Measurements from ENCODE around the gene PDE9A.

The PDE9A gene

DNA sequence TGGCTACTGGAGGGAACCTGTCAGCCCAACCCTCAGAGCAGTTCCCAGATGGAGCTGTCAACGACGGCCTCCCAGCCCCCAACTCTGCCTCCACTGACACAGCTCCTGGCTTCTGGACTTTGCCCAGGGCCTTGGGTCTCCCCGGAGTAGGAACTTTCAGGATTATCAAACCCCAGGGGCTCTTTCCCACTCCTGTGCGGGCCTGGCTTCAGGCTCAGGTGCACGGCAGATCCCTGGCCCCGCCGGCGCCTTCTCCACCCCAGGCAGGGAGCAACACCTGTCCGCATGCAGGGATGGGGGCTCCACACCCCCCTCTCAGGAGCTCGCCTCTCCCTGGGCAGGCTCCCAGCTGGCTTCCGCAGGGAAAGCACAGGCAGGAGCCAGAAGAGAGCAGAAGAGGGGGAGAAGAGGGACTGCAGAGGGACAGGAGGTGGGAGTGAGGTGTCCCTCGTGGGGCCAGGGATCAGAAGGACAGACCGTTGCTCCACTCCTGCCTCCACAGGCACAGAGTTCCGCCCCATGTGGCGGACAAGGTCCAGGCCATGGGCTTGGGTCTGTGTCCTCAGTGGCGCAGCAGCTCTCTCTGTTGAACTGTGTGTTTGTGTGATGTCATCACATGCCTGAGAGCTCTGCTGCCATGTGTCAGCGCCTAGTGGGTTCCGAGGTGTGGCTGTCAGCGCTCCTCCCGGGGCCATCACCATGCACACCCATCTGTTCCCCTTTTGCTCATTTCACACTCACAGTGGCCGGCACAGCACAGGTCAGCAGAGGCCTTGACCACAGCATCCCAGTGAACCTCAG lies 107.7 kb downstream of the PDE9A start:
- DNase-seq, result no peak

DNA sequence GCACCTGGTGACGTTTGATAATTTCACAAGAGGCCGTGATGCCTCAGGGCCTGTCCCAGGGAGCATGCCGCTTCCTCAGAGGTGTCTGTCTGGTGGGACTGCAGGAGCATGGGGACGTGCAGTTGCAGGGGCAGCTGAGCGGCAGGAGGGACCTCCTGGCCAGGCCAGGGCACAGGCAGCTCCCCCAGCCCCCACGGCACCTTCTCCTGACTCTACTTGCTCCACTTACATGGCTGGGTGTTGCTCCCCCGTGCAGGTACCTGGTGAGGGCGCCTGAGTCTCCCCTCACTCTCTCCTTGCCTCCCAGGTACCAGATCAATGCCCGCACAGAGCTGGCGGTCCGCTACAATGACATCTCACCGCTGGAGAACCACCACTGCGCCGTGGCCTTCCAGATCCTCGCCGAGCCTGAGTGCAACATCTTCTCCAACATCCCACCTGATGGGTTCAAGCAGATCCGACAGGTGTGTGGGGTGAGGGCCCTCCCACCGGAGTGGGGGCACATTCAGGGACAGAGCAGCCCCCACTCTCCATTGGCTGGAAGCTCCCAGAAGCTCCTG lies 108.4 kb downstream of the PDE9A start:
- DNase-seq, result no peak

DNA sequence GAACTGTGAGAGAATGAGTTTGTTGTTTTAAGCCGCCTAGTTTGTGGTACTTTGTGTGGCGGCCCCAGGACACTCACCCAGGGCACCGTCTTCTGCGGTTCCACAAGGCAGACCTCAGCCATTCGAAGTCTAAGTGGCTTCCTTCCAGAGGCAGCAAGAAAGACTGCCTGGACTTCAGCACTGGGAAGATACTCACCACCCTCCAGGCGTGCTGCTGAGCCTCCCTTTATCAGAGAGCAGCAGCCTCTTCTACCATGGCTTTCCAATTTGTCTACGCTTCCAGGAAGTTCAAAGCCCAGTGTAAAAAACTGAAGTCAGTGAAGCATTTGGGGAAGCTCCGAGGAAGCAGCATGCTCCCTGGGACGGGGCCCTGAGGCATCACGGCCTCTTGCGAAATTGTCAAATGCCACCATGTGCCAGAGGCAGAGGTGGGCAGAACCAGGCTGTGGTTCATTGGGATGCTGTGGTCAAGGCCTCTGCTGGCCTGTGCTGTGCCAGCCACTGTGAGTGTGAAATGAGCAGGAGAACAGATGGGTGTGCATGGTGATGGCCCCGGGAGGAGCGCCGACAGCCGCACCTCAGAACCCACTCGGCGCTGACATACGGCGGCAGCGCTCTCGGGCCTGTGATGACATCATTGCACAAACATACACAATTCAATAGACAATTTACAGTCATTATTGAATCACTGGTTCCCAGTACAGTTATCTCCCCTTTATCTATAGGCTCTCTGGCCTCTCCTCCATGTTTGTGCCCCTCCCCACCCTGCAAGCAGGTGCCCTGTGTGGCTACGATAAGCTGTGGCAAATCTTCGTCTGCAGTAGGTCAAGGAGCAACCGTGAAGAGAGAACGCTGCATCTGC lies 110.4 kb downstream of the PDE9A start:
- no peak for DNase-seq

DNA sequence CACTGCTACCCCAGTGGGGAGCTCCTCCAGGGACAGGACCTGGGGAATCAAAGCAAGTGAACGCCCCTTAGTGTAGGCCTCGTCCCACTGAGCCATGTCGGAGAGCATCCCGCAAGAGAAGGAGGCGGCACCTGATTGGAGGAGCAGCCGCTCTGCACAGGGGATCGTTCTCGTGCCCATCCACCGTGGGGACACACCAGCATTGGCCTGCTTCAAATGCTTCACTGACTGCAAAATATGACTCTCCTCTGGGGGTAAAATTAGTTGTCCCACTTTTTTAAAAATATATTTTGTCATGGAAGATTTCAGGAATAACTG lies 111.0 kb downstream of the PDE9A start:
- no peak for DNase-seq

GRCh38 chr21:42764883-42765282 lies 111.5 kb downstream of the PDE9A start:
- no peak for DNase-seq

DNA sequence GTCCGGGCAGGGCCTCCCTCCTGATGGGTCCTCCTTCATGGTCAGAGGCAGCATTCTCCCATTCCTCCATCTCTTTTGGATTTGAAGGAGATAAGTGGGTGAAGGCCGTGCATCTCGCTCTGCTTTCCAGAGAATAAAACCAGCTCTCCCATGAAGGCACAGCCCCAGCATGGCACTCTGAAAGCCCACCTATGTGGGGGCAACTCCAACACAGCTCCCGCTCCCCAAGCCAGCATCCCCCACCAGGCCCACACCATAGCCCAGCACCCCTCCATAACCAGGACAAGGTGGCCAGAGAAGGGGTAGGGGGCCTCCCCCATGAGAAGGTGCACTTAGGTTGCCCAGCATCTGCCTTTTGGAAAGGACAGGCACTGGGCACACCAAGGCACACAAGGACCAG lies 112.2 kb downstream of the PDE9A start:
- DNase-seq, result no peak

GRCh38 chr21:42766739-42767560 lies 113.5 kb downstream of the PDE9A start:
- DNase-seq, result no peak

DNA sequence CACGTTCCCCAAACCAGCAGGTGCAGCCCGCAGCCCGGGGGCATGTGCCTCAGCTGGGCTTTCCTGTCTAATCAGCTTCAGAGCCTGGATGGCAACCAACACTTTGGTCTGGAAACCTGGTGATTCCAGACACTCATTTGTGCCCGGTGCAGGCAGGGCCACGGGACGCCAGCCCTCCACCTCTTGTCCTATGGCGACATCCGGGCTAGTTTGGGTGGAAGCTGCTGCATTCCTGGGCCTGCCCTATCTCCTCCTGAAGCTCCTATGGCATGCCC lies 114.1 kb downstream of the PDE9A start:
- DNase-seq, result no peak

GRCh38 chr21:42768324-42769121 lies 115.1 kb downstream of the PDE9A start:
- no peak for DNase-seq

DNA sequence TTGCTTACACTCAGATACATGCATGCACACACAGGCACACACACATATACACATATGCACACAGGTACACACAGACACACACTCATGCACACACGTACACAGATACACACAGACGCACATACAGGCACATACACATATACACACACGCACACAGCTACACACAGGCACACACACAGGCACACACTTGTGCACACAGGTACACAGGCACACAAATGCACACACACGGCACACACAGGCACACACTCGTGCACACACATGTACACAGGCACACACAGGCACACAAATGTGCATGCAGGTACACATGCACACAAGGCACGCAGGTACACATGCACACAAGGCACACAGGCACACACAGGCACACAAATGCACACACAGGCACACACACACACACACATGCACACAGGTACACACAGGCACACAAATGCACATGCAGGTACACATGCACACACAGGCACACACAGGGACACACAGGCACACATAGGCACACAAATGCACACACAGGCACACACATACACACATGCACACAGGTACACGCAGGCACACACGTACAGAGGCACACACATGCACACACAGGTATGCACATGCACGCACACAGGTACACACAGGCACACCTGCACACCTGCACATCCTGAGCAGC lies 115.9 kb downstream of the PDE9A start:
- DNase-seq, result no peak

GRCh38 chr21:42769820-42770716 lies 116.6 kb downstream of the PDE9A start:
- no peak for DNase-seq

DNA sequence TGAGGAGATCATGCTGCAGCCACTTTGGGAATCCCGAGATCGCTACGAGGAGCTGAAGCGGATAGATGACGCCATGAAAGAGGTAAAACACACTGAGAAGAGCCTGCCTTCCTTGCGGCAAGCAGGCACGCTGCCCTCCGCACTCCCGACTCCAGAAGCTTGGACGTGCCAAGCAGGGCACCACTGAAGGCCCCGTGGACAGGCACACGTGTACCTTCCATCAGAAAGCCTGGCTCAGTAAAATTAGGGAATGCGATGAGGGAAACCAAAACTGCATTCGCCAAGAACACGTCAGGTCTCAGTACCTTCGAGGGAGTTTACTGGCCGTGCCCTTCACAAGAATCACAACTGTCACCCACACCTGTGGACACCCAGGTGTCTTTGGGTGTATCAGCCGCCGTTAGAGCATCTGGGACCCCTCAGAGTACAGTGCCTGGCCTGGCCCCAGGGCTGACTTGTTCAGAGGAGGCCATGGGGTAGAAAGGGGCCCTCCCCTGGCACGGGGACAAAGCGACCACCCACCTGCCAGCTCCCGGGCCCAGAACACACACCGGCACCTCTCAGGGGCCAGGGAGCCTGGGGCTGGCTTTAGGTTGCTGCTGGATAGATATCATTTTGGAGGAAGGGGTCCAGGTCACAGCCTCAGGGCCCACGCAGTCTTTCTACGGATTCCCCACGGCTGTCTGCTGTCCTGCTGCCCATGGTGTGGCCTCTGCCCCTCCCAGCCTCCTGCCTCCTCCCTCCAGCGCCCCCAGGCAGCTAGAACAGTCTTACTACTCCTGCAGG lies 117.5 kb downstream of the PDE9A start:
- no peak for DNase-seq

- DNase-seq, result no peak
These were observed 118.0 kb downstream of the PDE9A start for GRCh38 chr21:42771503-42771805.

GRCh38 chr21:42775123-42775522 lies 121.7 kb downstream of the PDE9A start:
- DNase-seq, result no peak

DNA sequence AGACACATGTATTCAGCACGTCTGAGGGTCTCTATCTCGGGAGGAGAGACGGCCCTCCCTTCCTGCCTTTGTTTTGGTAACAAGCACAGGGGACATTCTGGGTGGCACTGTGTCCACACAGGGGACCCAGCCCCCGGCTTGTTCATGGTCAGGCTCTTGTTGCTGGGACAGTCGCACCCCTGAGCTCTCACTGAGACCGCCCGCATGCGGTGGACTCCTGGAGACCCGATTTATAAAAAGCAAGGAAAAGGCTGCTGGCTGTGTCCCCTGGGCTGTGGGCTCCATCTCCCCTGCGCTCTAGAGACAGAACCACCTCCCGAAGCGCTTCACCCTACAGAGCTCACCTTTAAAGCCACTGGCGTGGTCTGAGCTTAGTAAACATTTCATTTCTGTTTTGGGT lies 122.5 kb downstream of the PDE9A start:
- DNase-seq, result no peak

DNA sequence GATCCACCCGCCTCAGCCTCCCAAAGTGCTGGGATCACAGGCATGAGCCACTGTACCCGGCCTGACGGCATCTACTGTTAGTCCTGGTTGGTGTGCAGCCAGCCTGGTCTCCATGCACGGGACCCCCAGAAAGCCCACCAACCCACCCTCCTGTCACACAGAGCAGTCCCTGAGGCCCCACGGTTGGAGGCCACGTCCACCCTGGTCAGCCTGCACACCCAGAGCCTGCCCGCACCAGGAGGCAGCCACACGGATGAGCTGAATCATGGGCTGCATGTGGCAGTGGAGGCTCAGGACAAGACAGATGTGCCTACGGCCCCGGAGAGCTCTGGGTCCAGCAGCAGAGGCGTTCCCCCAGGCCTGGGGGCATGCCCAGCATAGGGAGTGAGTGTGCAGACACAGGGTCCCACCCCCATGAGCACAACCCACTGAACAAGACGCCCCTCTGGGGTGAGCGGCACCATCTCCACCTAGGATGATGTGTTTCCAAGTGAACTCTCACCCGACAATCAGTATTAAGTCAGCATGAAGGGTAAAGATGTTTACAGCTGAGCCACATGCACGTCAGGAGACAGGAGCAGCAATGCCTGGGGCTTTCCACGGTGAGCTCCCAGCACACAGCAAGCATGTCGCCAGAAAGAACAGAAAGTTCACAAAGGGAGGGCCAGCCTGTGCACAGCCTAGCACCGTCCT lies 123.8 kb downstream of the PDE9A start:
- no peak for DNase-seq

GRCh38 chr21:42777757-42778344 lies 124.4 kb downstream of the PDE9A start:
- DNase-seq, result no peak

- no peak for DNase-seq
These were observed 126.0 kb downstream of the PDE9A start for GRCh38 chr21:42779431-42779861.

- DNase-seq, result no peak
These were observed 127.2 kb downstream of the PDE9A start for GRCh38 chr21:42780617-42781016.
